Measurements from ENCODE around the gene PGS1.

The PGS1 gene

DNA sequence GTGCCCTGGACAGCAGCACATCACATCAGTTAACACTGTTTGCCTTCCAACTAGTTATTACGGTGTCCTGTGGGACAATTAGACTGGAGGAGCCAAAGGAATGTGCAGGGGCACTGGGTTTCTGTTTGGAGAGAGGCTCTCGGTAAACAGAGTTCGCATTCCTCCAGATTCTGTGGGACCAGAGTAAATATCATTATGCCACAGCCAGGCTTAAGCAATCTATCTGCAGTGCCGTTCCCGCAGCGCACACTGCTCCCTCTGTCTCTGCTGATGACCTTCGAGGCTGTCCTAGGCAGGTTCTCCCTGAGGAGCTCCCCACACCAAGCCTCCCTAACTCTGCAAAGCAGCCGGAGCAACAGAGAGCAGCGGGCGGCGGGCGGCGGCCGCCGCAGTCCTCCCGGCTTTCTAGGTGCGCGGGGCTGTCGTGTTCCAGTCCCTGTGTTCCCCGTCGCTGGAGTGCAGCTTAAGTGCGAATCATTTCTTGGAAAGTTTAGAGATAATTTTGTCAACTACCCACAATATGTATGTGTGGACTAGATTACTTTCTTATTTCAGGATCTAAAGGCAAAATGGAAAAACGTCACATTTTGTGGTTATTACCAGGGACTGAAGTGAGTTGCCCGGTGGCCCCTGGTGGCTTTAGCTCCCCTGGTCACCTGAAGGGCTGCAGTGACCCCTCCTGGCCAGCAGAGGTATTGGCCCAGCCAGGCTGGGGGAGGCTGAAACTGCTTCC lies 43.3 kb downstream of the PGS1 start:
- no peak overlapping the region for H3K4me3 ChIP-seq (replicated peaks; ENCODE audit: low read depth, low read length)
- TF ChIP-seq, protein P1, sequence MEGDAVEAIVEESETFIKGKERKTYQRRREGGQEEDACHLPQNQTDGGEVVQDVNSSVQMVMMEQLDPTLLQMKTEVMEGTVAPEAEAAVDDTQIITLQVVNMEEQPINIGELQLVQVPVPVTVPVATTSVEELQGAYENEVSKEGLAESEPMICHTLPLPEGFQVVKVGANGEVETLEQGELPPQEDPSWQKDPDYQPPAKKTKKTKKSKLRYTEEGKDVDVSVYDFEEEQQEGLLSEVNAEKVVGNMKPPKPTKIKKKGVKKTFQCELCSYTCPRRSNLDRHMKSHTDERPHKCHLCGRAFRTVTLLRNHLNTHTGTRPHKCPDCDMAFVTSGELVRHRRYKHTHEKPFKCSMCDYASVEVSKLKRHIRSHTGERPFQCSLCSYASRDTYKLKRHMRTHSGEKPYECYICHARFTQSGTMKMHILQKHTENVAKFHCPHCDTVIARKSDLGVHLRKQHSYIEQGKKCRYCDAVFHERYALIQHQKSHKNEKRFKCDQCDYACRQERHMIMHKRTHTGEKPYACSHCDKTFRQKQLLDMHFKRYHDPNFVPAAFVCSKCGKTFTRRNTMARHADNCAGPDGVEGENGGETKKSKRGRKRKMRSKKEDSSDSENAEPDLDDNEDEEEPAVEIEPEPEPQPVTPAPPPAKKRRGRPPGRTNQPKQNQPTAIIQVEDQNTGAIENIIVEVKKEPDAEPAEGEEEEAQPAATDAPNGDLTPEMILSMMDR (IDR thresholded peaks at IDR 0.05; ENCODE audit: low read depth, low read length, missing control alignments): peak; percentile 99
- DNase-seq (ENCODE audit: extremely low read depth, low read depth): peak; percentile 37

DNA sequence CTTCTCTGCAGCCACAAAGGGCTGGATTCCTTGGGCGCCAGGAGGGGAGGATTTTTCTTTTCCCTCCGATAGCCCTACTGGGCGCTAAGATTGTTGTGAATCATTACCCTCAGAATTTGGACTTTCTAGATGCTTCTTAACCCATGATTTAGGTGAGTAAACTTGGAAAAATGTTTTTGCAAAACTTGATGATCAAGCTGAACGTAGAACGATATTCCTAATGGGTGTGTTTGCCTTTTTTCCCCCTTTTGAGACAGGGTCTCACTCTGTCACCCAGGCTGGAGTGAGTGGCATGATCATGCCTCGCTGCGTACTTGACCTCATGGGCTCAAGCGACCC lies 43.8 kb downstream of the PGS1 start:
- no peak for DNase-seq (ENCODE audit: extremely low read depth, low read depth)
- TF ChIP-seq, protein P1 (IDR thresholded peaks at IDR 0.05; ENCODE audit: low read depth, low read length, missing control alignments): no peak
- H3K4me3 ChIP-seq (replicated peaks; ENCODE audit: low read depth, low read length): no peak overlapping the region

DNA sequence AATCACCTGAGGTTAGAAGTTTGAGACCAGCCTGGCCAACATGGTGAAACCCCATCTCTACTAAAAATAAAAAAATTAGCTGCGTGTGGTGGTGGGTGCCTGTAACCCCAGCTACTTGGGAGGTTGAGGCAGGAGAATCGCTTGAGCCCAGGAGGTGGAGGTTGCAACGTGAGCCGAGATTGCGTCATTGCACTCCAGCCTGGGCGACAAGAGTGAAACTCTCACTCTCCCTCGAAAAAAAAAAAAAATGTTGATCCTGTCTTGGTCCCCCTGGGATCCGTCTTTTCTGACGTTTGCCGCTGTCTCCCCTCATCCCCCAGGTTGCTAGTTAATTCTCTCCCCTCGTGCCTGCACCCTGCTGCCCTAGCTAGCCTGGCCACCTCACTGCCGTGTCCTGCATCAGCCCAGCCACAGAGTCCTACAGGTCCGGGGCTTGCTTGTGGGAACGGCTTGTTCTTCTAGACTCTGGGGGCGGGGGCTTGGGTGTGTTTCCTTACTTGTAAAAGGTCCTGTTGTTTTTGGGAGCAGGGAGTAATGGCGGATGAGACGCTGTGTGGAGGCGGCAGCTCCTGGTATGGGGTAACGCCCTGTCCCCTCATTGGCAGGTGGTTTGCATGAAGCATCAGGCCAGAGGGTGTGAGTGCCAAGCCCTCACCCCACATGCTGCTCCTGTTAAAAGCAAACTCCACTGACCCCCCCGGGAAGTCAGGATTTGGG lies 44.6 kb downstream of the PGS1 start:
- H3K4me3 ChIP-seq (replicated peaks; ENCODE audit: low read depth, low read length): no peak overlapping the region
- TF ChIP-seq, protein P1 (IDR thresholded peaks at IDR 0.05; ENCODE audit: low read depth, low read length, missing control alignments): no peak
- DNase-seq (ENCODE audit: extremely low read depth, low read depth): no peak

DNA sequence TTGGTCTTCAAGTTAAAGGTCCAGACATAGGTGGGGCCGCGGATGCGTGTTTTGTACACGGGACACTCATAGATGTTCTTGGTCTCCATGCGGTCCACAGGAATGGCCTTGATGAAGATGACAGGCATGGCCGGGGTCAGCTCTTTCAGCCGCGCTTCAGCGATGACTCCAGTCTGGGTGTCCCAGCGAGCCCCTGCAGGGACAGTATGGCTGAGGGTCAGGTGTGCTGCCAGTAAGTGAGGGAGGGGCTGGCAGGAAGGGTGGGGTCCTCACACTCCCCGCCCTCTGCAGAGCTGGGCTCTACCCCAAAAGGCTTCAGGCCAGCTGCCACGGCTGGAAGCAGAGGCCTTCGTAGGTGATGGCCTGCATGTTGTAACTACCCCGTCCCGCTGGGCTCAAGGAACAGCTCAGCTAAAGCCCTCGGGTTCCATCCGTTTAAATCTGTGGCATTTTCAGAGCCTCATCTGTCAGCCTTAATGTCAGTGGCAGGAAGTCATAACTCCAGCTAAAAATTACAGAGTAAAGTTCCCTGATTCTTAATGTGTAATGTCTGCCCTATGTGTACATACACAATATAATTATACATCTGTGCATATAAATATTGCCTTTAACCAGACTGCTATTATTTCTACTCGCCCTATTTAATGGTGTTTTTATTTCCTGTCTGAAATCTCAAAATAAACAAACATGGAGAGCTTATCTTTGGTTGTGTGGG lies 45.7 kb downstream of the PGS1 start:
- DNase-seq (ENCODE audit: extremely low read depth, low read depth): no peak
- no peak overlapping the region for H3K4me3 ChIP-seq (replicated peaks; ENCODE audit: low read depth, low read length)
- TF ChIP-seq, protein P1 (IDR thresholded peaks at IDR 0.05; ENCODE audit: low read depth, low read length, missing control alignments): no peak

DNA sequence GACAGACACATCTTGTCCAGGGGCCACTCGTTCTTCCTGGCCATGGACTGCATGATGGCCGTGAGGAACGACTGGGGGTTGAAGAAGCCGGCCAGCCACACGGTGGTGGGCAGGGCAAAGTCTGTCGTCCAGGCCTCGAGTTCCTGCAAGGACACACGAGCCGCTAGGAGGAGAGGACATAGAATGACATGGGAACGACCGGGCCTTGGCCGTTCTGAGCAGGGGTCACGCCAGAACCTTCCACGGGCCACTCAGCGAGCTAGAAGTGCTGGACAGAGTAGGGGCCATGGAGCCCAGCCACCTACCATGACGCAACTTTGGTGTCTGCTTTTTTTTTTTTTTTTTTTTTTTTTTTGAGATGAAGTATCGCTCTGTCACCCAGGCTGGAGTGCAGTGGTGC lies 47.0 kb downstream of the PGS1 start:
- DNase-seq (ENCODE audit: extremely low read depth, low read depth): no peak
- TF ChIP-seq, protein P1 (IDR thresholded peaks at IDR 0.05; ENCODE audit: low read depth, low read length, missing control alignments): no peak
- no peak overlapping the region for H3K4me3 ChIP-seq (replicated peaks; ENCODE audit: low read depth, low read length)

DNA sequence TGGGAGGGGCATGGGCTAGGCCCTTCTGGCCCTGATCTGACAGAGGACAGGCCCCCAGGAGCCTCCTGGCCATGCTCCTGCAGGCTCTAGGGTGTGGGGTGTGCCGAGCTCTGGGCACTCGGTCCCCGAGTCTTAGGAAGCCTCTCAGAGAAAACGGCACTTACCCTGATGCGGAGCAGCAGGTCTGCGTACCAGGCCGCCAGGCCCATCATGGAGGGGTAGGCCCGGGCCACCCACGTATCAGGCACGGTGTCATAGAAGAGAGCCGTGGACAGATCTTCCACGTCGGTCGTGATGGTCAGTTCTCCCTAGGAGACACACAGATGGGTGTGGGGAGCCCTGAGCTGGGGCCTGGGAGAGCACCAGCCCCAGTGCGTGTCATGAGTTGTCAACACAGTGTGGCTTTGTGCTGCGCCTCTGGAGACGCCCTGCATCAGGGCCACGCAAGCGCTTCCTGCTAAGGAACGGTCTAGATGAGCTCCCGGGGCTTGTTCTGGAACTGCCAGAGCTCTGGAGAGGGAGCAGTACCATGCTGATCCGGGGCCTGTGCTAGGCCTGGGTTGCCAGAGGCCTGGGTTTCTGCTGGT lies 47.9 kb downstream of the PGS1 start:
- TF ChIP-seq, protein P1 (IDR thresholded peaks at IDR 0.05; ENCODE audit: low read depth, low read length, missing control alignments): no peak
- no peak for DNase-seq (ENCODE audit: extremely low read depth, low read depth)
- H3K4me3 ChIP-seq (replicated peaks; ENCODE audit: low read depth, low read length): no peak overlapping the region
